Stimulated activated CD4-positive, alpha-beta T cell treated with anti-CD3 and anti-CD28 coated beads, TNF-alpha, amount 100 ng/mL, for 24 hours (primary cell): ENCODE measurements around the gene RASSF7.
A peak's percentile ranks its signal among the peaks of the same experiment; 100 is the strongest.

Source experiments
- DNase-seq, 3 experiments: peaks; one replicate each; pipeline ENCODE4 v3.0.0-alpha.2; 2020; ENCODE audit warnings: low read depth in 3 of 3

Gene RASSF7

DNA sequence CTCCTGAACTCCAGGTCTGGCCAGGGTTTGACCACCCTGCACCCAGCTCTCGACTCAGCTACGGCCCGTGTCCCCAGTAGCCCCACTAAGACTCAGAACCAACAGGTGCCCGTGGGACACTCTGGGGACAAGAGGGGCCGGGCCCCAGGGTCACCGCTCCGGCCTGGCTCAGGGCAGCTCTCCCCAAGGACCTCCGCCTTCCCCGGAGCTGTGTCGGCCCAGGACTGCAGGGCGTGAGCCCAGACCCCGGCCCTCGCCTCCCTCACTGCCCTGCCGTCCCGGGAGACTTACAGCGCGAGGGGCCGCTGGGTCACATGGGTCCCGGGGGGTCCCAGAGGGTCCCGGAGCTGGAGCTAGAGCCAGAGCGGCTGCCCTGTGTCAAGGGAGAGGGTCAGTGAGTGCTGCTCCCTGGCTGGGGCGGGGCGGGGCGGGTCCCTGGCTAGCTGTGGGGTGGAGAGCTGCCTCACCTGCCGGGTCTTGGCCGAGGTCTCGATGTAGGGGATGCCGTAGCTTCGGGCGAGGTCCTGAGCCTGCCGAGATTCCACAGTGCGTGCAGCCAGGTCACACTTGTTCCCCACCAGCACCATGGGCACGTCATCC is 27.7 kb upstream of the RASSF7 start:
- no peak for DNase-seq

DNA sequence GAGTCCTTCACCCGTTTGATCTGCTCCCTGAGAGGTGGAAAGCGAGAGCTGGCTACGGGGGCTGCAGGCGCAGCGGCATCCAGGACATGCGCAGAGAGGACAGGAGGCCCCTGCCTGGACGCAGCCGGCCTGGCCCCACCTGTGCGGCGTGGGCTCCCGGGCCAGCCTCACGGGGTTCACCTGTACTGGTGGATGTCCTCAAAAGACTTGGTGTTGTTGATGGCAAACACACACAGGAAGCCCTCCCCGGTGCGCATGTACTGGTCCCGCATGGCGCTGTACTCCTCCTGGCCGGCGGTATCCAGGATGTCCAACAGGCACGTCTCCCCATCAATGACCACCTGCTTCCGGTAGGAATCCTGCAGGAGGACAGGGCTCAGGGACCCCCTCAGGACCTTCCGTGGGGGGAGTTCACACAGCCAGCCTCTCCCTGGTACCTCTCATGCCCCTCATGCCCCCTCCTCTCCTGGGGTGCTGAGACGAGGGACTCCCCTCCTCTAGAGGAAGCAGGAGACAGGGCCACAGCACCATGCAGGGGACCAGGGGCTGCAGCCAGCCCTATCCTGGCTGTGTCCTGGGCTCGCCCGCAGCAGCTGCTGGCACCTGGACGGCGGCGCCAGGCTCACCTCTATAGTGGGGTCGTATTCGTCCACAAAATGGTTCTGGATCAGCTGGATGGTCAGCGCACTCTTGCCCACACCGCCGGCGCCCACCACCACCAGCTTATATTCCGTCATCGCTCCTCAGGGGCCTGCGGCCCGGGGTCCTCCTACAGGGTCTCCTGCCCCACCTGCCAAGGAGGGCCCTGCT is 27.0 kb upstream of the RASSF7 start:
- no peak for DNase-seq

DNA sequence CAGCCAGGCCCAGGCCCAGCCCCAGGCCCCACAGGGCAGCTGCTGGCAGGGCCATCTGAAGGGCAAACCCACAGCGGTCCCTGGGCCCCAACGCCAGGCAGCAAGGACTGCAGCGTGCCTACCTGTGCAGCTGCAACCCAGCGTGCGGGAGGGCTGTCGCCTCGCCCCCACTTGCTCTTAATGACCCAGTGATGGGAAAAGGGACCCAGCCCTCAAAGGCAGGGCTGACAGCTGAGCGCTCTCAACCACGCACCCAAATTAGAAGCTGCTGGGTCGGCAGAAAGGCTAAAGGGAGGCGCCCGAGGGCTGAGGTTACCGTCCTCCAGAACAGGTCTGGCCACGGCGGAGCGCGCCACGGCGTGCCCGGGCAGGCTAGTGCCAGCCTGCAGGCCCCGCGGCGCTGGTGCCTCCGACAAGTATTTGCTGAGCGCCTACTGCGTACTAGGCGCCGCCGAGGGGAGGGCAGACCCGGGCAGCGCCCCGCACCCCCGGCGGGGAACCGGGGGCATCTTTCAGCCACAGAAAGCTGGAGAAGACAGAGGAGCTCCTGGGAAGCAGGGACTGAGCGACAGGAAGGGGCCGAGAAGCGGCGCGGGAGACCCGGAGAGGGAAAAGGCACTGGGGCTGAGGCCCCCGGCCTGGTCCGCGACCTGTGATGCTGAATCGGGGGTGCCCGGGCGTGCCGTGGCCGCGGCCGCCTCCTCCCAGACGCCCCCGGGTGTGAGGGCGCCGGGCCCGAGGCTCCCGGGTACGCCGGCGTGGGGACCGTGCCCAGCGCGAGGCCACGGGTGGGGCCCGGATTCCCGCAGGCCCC is 26.2 kb upstream of the RASSF7 start:
- no peak for DNase-seq

- DNase-seq: no peak
These were observed 25.6 kb upstream of the RASSF7 start for GRCh38 chr11:535210-535518.

DNA sequence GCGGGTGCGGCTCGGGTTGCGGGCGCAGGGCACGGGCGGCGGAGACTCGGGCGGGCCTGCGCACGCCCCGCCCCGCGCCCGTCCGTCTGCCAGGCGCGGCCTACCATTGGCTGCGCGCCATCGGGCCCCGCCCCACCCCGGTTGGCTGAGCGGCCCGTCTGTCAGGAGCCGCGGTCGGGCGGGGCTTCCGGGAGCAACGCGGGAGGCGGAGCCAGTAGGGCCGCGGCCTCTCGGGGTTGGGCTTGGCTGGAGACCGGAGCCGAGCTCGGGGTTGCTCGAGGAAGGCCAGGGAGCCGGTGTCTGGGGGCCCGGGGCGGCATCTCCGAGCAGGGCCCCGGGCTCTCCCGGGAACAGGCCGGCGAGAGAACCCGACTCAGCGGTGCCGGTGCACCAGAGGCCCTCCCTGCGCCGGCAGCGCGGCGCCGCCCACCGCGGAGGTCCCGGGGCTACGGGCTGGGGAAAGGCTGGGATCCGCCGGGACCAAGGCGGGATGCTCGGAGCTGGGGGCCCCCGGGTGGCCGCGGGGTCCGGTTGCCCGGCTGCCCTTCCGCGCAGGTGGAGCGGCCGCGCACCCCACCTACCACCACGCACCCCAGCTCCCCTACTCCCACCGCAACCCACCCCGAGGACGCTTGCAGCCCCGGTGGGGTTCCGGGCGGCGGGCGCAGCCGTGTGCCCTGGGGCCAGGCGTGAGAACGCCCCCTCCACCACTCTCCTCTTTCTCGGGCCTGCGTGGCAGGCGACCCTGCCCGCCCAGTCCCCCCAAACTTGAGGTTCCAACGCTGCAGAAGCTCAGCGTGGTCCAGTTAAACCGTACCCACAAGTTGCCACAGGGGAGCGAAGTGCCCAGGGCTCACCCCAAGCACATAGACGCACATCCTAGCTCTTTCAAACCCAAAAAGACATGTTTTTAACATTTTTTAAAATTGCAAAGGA is 25.0 kb upstream of the RASSF7 start, which contains the start of gene HRAS:
Gene HRAS, minus strand, starts transcription at position 58 of the 936 bp plus-strand sequence.
- DNase-seq: peak; percentile 87 to 95 (median 94)

GRCh38 chr11:536841-537621 is 23.7 kb upstream of the RASSF7 start, which contains the start of gene LRRC56:
LRRC56 (plus strand) TSS chr11:537527; CDS start chr11:540685, 3,158 bp downstream.
- peak; percentile 72 to 90 (median 78) for DNase-seq

DNA sequence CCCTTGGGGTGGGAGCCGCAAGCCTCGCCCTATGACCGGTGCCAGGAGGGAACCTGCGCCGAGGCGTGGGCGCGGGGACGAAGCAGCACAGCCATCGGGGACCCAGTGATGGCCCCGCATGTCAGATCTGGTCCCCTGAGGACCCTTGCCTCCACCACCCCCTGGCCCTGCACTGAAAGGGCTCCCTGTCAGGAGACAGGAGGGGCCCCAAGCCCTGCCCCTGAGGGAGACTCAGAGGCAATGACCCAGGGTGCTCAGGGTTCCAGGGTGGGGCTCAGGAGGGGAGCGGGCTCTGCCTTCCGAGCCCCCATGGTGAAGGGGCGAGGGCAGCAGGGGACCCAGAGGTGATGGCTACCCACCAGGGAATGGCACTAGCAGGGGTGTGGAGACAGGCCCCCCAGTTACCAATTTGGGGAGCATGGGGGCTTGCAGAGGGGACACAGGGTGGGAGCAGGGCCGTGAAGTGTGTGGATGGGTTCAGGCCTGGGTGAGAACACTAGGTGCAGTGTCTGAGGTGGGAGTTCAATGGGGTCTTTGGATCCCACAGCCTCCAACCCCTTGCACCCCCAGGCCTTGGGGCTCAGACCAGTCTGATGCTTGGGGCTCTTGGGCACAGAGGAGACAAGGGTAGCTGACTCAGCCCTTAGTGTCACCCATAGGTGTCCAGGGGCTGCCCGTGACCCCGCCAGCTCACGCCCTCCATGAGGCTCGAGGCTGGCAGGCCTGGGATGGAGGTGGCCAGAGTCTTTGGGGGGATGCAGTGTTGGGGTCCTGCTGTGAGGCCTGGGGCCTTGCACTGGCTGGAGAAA is 22.9 kb upstream of the RASSF7 start:
- DNase-seq: no peak

GRCh38 chr11:538431-539051 is 22.2 kb upstream of the RASSF7 start:
- DNase-seq: no peak

- no peak for DNase-seq
These were observed 20.7 kb upstream of the RASSF7 start for GRCh38 chr11:539971-540481.

GRCh38 chr11:540583-541432 is 20.0 kb upstream of the RASSF7 start:
- no peak for DNase-seq

DNA sequence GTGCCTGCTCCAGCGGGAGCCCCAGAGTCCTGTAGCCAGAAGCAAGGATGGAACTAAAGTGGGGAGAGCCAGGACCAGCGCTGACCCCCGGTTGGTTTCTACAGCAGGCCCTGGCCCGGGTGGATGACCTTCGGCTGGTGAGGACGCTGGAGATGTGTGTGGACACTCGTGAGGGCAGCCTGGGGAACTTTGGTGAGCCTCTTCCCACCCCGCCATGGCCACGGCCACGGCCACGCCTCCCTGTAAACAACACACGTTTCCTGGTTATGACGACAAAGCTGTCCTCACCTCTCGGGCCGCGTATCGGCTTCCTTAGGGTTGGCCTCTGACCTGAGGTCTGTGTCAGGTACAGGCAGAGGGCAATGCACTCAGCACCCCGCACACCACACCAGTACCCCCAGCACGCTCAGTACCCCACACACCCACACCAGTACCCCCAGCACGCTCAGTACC is 19.3 kb upstream of the RASSF7 start:
- no peak for DNase-seq

GRCh38 chr11:544817-545166 is 16.0 kb upstream of the RASSF7 start:
- DNase-seq: no peak

DNA sequence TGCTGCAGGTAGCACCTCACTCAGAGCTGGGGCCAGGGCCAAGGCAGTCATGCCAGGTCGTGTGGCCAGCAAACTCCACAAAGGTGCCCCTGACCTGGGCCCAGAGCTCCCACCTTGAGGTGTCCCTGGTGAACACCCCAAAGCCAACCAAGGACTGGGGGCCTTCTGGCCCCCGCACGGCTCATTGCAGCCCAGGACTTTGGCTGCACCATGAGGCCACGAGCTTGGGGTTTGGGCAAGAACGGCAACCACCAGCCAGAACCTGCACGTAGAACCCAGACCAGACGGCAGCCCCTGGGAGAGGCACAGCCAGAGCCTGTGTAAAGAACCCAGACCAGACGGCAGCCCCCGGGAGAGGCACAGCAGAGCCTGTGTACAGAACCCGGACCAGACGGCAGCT is 15.6 kb upstream of the RASSF7 start:
- DNase-seq: no peak

GRCh38 chr11:548700-549603 is 11.8 kb upstream of the RASSF7 start:
- no peak for DNase-seq

GRCh38 chr11:550021-550745 is 10.6 kb upstream of the RASSF7 start:
- DNase-seq: no peak

GRCh38 chr11:550746-551085 is 10.1 kb upstream of the RASSF7 start:
- DNase-seq: no peak

- no peak for DNase-seq
These were observed 9.6 kb upstream of the RASSF7 start for GRCh38 chr11:551131-551530.
